ENCODE data around the gene DRP2.

- TF ChIP-seq CTCF (IDR thresholded peaks at IDR 0.05; ENCODE audit: low read length) (no peak), EZH2 (IDR thresholded peaks at IDR 0.05; ENCODE audit: borderline replicate concordance, low read length) (no peak)
These were observed 47.6 kb upstream of the DRP2 start for GRCh38 chrX:101171883-101172400.

Data from OCI-LY1 (cell line).